GM12878 (cell line): ENCODE measurements around the gene RXFP1. TPM values are rescaled to one million over a fixed set of nuclear protein-coding genes. Genes with fewer than 3 reads are reported as not detected.

Experiments used
- ATAC-seq: fragments of 200-7000 bp; cut with Tn5 transposase; 3 replicates; pipeline ENCODE4 v1.9.1; 2020; ENCODE audit warnings: mild to moderate bottlenecking, moderate library complexity
- BruUV-seq: library from RNA; stranded (reverse); fragments of 400-500 nt; replicated peaks from 2 replicates; lab custom pipeline; 2021; lab: Mats Ljungman, UMichigan
- CTCF ChIA-PET: fragments of 300-600 bp; sonication (Branson Sonifier 250); formaldehyde crosslinking; extraction: SDS; loops from one replicate; lab custom pipeline; 2021; ENCODE audit warnings: inconsistent platforms; lab: Yijun Ruan, JAX
- POLR2A ChIA-PET: fragments of 350-600 bp; formaldehyde crosslinking; extraction: SDS; loops from one replicate; lab custom pipeline; 2021; ENCODE audit warnings: inconsistent platforms; lab: Charles Lee
- RAD21 ChIA-PET: fragments of 300-600 bp; sonication (Branson Sonifier 250); formaldehyde crosslinking; loops from one replicate; lab custom pipeline; 2023; ENCODE audit warnings: antibody characterized with exemption; ENCODE audit not compliant: unreplicated experiment; lab: Charles Lee
- SMC1A ChIA-PET: fragments of 300-600 bp; sonication (Branson Sonifier 250); formaldehyde crosslinking; loops from one replicate; lab custom pipeline; 2023; ENCODE audit not compliant: unreplicated experiment, uncharacterized antibody; lab: Charles Lee
- DNase-seq: peaks from one replicate; pipeline ENCODE4 v3.0.0-alpha.2; 2011; ENCODE audit warnings: low read depth, low spot score
- FAIRE-seq: peaks from 3 replicates; lab custom pipeline; 2011; peaks lifted over from hg19 to GRCh38; lab: Jason Lieb, UNC
- H2AFZ ChIP-seq: 2 replicates; pipeline ENCODE4 v1.6.0; 2011; ENCODE audit warnings: low read depth, low read length, control low read depth; ENCODE audit not compliant: control insufficient read depth
- H3K27ac ChIP-seq: 2 replicates; pipeline ENCODE4 v1.5.1; 2011; ENCODE audit warnings: control low read depth; ENCODE audit not compliant: control insufficient read depth, insufficient read depth
- H3K27me3 ChIP-seq, 2 experiments: replicated peaks in 1 of 2; 2 replicates each; pipeline versions ENCODE4 v1.6.0 to v1.6.1; 2011; ENCODE audit warnings: low read length in 1 of 2; ENCODE audit not compliant: control insufficient read depth in 2 of 2, insufficient read depth in 2 of 2
- H3K36me3 ChIP-seq, 2 experiments: 2 replicates each; pipeline ENCODE4 v1.5.1; 2011; ENCODE audit warnings: low read length in 1 of 2; ENCODE audit not compliant: control insufficient read depth in 2 of 2, insufficient read depth in 2 of 2
- H3K4me1 ChIP-seq: 2 replicates; pipeline ENCODE4 v1.6.1; 2011; ENCODE audit warnings: mild to moderate bottlenecking, low read length, moderate library complexity, mixed read lengths; ENCODE audit not compliant: control insufficient read depth, insufficient read depth
- H3K4me2 ChIP-seq: 2 replicates; pipeline ENCODE4 v1.6.0; 2011; ENCODE audit warnings: control low read depth; ENCODE audit not compliant: control insufficient read depth, insufficient read depth
- H3K4me3 ChIP-seq: fragments of 200-600 bp; sonication (generic); 2 replicates; pipeline ENCODE4 v1.5.1; 2016
- H3K79me2 ChIP-seq: 2 replicates; pipeline ENCODE4 v1.6.0; 2011; ENCODE audit warnings: low read length; ENCODE audit not compliant: control insufficient read depth, insufficient read depth
- H3K9ac ChIP-seq: 2 replicates; pipeline ENCODE4 v1.8.0; 2011; ENCODE audit warnings: low read length, control low read depth, mixed read lengths; ENCODE audit not compliant: control insufficient read depth, insufficient read depth
- H3K9me3 ChIP-seq: replicated peaks from 3 replicates; pipeline ENCODE4 v1.5.1; 2011; ENCODE audit warnings: mild to moderate bottlenecking, low read length; ENCODE audit not compliant: control insufficient read depth, insufficient read depth
- H4K20me1 ChIP-seq: 2 replicates; pipeline ENCODE4 v1.6.0; 2011; ENCODE audit not compliant: control insufficient read depth, insufficient read depth
- CTCF ChIP-seq, 3 experiments: IDR thresholded peaks in 2 of 3; conservative IDR thresholded peaks in 1 of 3; 2 replicates each; pipeline ENCODE4 v1.5.1; 2011; ENCODE audit warnings: low read depth in 3 of 3, low read length in 3 of 3, mild to moderate bottlenecking in 3 of 3, control low read depth in 2 of 3, moderate library complexity in 2 of 3, inconsistent platforms in 1 of 3, mixed read lengths in 1 of 3; ENCODE audit not compliant: control insufficient read depth in 2 of 3, insufficient read depth in 1 of 3; ENCODE audit errors: extremely low read depth in 1 of 3
- HDAC6 ChIP-seq: fragments of 200-600 bp; sonication (generic); IDR thresholded peaks from one replicate; pipeline ENCODE4 v1.8.0; 2017; ENCODE audit warnings: antibody characterized with exemption; ENCODE audit not compliant: unreplicated experiment
- JUND ChIP-seq: IDR thresholded peaks from 2 replicates; pipeline ENCODE4 v1.6.1; 2012; ENCODE audit warnings: low read depth, mild to moderate bottlenecking, low read length, improper control_type of control experiment, moderate library complexity
- PAX5 ChIP-seq: IDR thresholded peaks from 2 replicates; pipeline ENCODE4 v1.6.1; 2011; ENCODE audit warnings: low read depth, low read length, borderline replicate concordance
- POLR2AphosphoS2 ChIP-seq: IDR thresholded peaks from 2 replicates; pipeline ENCODE4 v1.6.1; 2011; ENCODE audit warnings: low read depth, mild to moderate bottlenecking, low read length, improper control_type of control experiment, moderate library complexity
- POU2F2 ChIP-seq: IDR thresholded peaks from 3 replicates; pipeline ENCODE4 v1.6.1; 2011; ENCODE audit warnings: low read depth, mild to moderate bottlenecking, low read length, borderline replicate concordance
- SIX5 ChIP-seq: IDR thresholded peaks from 2 replicates; pipeline ENCODE4 v1.6.1; 2011; ENCODE audit warnings: mild to moderate bottlenecking, low read depth, low read length, moderate library complexity; ENCODE audit not compliant: severe bottlenecking
- SMAD1 ChIP-seq: fragments of 450-650 bp; IDR thresholded peaks from 2 replicates; pipeline ENCODE4 v1.6.1; 2018; ENCODE audit warnings: mild to moderate bottlenecking, low read depth; ENCODE audit not compliant: partially characterized antibody
- SPI1 ChIP-seq: IDR thresholded peaks from 2 replicates; pipeline ENCODE4 v1.6.1; 2011; ENCODE audit warnings: low read depth, mild to moderate bottlenecking, low read length, moderate library complexity, borderline replicate concordance; ENCODE audit not compliant: insufficient read depth
- SUPT20H ChIP-seq: IDR thresholded peaks from 2 replicates; pipeline ENCODE4 v1.6.1; 2011; ENCODE audit warnings: low read depth, mild to moderate bottlenecking, low read length, moderate library complexity, borderline replicate concordance; ENCODE audit not compliant: control insufficient read depth
- TCF7 ChIP-seq: IDR thresholded peaks from 2 replicates; pipeline ENCODE4 v1.6.1; 2014; ENCODE audit warnings: antibody characterized with exemption, borderline replicate concordance
- USF2 ChIP-seq: IDR thresholded peaks from 2 replicates; pipeline ENCODE4 v1.6.1; 2011; ENCODE audit warnings: low read depth, low read length, improper control_type of control experiment, borderline replicate concordance
- ZNF592 ChIP-seq: fragments of 450-650 bp; IDR thresholded peaks from 2 replicates; pipeline ENCODE4 v1.6.1; 2017; ENCODE audit warnings: mild to moderate bottlenecking, moderate library complexity
- whole genome bisulfite sequencing: methylation state at CpG from one replicate; pipeline ENCODE4 v1.1.6; 2016; ENCODE audit warnings: low lambda C conversion rate; ENCODE audit not compliant: insufficient replicate concordance, insufficient coverage; ENCODE audit errors: missing lambda C conversion rate; 5-methylcytosine and 5-hydroxymethylcytosine counted together
- in situ Hi-C: fragments of 300-500 bp; cut with MboI; formaldehyde crosslinking; loops from 9 replicates; pipeline ENCODE4 v1.14.3; 2018; ENCODE audit warnings: mixed read lengths
- intact Hi-C: fragments of 100-400 bp; cut with micrococcal nuclease; formaldehyde crosslinking; loops from one replicate; pipeline ENCODE4 v1.14.2; 2022; ENCODE audit not compliant: unreplicated experiment
- polyA plus RNA-seq, 11 experiments: library from polyadenylated mRNA; depleted of rRNA in 4 of 11; unstranded in 6 of 11; stranded (reverse) in 5 of 11; fragments of >200 nt; fragmentation: Nextera tagmentation in 4 of 11; fragmentation: Illumina TruSeq in 1 of 11; extraction: Ambion mirVana in 4 of 11; extraction: Trizol in 1 of 11; gene quantifications; 1 replicate in 1 of 11; 2 replicates in 10 of 11; pipeline versions ENCODE4 v1.2.1 to v1.2.3, GENCODE V29; 2011 to 2016; ENCODE audit warnings: inconsistent platforms in 2 of 11, missing spikeins in 2 of 11, low read depth in 1 of 11
- total RNA-seq, 4 experiments: library from RNA; depleted of rRNA in 3 of 4; stranded (reverse); fragments of >200 nt in 3 of 4; fragmentation: Illumina TruSeq in 1 of 4; extraction: Trizol in 1 of 4; gene quantifications; 2 replicates each; pipeline versions ENCODE4 v1.2.1 to v1.2.3, GENCODE V29; 2013 to 2021
- TF ChIP-seq, protein P1 (sequence below): IDR thresholded peaks from 2 replicates; pipeline ENCODE4 v1.6.1; 2011; ENCODE audit warnings: borderline replicate concordance, low read depth, mild to moderate bottlenecking, moderate library complexity, low read length; ENCODE audit not compliant: insufficient read depth, poor library complexity, severe bottlenecking

Gene RXFP1
- total and polyA plus RNA-seq, 10 of the 15 experiments (the other 5 are each of a cell fraction or from before 2014, with no cell fraction given), result 0.12 TPM; not detected in 9

DNA sequence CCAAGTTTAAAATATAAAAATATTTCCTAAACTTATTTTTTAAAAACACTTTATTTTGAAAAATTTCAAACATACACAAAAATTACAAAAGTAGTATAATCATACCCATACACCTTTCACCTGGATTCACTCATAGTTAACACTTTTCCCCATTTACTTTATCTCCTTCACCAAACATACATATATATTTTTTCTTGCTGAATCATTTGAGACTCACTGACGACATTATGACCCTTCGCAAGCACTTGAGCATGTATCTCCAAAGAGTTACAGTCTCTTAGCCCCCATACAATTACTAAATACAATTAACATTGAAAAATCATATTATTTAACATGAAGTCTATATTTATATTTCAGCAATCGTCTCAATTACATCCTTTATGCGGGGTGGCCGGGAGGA is 19.8 kb downstream of the RXFP1 start:
- no peaks in the 10 kb centered on the region for H3K36me3 ChIP-seq
- H3K4me2 ChIP-seq, result no peak overlapping the region
- no peaks in the 10 kb centered on the region for H3K79me2 ChIP-seq
- H4K20me1 ChIP-seq, result no peaks in the 10 kb centered on the region
- BruUV-seq, result no TSS peak
- H3K9ac ChIP-seq, result no peak overlapping the region
- CTCF ChIA-PET, result interaction anchor here (1.4 kb wide), 1 partner anchor 45 kb away, joined by 4 read pairs; no protein-coding TSS in a partner anchor
- in situ Hi-C loops, result no loop called here
- SMC1A ChIA-PET, result no interaction called here
- H3K27ac ChIP-seq, result no peak overlapping the region
- RAD21 ChIA-PET, result no interaction called here
- no peak overlapping the region for H3K4me3 ChIP-seq
- no peak overlapping the region for H2AFZ ChIP-seq
- intact Hi-C loops, result no loop called here
- no peaks in the 10 kb centered on the region for H3K27me3 ChIP-seq
- H3K4me1 ChIP-seq, result no peaks in the 10 kb centered on the region
- DNase-seq, result no peak
- POLR2A ChIA-PET, result no interaction called here
- no peak for ATAC-seq
- no peaks in the 10 kb centered on the region for H3K9me3 ChIP-seq
- FAIRE-seq, result no peak
- WGBS, result 41% methylated on average over 5 of the region's 5 CpGs
- TF ChIP-seq, protein P1, sequence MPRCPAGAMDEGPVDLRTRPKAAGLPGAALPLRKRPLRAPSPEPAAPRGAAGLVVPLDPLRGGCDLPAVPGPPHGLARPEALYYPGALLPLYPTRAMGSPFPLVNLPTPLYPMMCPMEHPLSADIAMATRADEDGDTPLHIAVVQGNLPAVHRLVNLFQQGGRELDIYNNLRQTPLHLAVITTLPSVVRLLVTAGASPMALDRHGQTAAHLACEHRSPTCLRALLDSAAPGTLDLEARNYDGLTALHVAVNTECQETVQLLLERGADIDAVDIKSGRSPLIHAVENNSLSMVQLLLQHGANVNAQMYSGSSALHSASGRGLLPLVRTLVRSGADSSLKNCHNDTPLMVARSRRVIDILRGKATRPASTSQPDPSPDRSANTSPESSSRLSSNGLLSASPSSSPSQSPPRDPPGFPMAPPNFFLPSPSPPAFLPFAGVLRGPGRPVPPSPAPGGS, result no peak
- TF ChIP-seq TCF7 (no peak), JUND (no peak), HDAC6 (no peak), USF2 (no peak), SIX5 (no peak), SMAD1 (no peak), PAX5 (no peak), SUPT20H (no peak), POLR2AphosphoS2 (no peak), POU2F2 (no peak), ZNF592 (no peak), SPI1 (no peak), CTCF (IDR thresholded peaks at IDR 0.05 in 2 of 3, conservative IDR thresholded peaks at IDR 0.05 in 1 of 3; ENCODE audit: control insufficient read depth in 2 of 3, extremely low read depth in 1 of 3, insufficient read depth in 1 of 3, low read depth in 3 of 3, low read length in 3 of 3) (no peak)
